Breast epithelium (tissue), 3 donors: ENCODE measurements around the gene FNBP1.

ENCODE experiments used
- CTCF ChIP-seq, 3 donors: fragments of 450-650 bp; IDR thresholded peaks; one replicate each; pipeline ENCODE4 v1.5.1; 2016 to 2017; ENCODE audit warnings: antibody characterized with exemption in 3 of 3, mild to moderate bottlenecking in 3 of 3, moderate library complexity in 3 of 3
- POLR2A ChIP-seq: fragments of 450-650 bp; IDR thresholded peaks from one replicate; pipeline ENCODE4 v1.6.1; 2016; ENCODE audit warnings: antibody characterized with exemption, mild to moderate bottlenecking, moderate library complexity
- POLR2AphosphoS5 ChIP-seq, 3 donors: sonication (generic); formaldehyde crosslinking; IDR thresholded peaks; one replicate each; pipeline ENCODE4 v1.6.1; 2017; ENCODE audit warnings: antibody characterized with exemption in 3 of 3

DNA sequence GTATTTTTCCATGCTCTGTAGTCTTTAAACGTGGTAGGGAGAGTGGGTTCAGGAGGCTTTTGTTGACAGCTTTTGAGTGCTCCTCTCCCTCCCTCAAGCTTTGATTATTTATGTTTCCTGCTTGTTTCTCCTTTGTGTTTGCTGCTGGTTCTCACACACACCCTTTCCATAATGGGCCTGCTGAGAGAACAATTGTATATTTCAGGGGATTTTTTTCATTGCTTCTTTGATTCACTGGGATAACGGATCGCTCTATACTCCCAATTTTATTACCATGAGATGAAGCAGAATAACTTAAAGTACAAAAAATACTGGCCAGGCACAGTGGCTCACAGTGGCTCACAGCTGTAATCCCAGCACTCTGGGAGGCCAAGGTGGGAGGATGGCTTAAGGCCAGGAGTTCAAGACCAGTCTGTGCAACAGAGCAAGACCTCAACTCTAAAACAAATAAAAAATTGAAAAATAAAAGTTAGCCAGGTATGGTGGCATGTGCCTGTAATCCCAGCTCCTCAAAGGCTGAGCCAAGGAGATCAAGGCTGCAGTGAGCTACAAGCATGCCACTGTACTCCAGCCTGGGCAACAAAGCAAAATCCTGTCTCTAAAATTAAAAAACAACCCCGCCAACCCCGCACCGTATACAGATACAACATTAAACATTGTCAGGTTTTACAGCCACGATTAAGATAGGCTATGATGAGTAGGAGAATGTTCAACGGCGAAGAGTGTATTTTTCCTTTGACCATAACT, 140.8 kb downstream of the FNBP1 start:
- no peak for TF ChIP-seq CTCF (IDR thresholded peaks at IDR 0.05)
- no peak for TF ChIP-seq POLR2AphosphoS5 (IDR thresholded peaks at IDR 0.05)
- no peak for TF ChIP-seq POLR2A
